NCI-H2107 (cell line): ENCODE measurements around the gene CPS1.

ENCODE experiments used
- DNase-seq: peaks from one replicate; lab custom pipeline; 2025; lab: John Stamatoyannopoulos, UW

Gene CPS1

GRCh38 chr2:210606001-210606400, 49.6 kb downstream of the CPS1 start:
- no peak for DNase-seq

GRCh38 chr2:210611466-210611865, 55.1 kb downstream of the CPS1 start:
- no peak for DNase-seq

- DNase-seq, result no peak
These were observed 59.7 kb downstream of the CPS1 start for GRCh38 chr2:210616074-210616473.

- no peak for DNase-seq
These were observed 60.9 kb downstream of the CPS1 start for GRCh38 chr2:210617318-210617717.

GRCh38 chr2:210617732-210618330, 61.4 kb downstream of the CPS1 start:
- DNase-seq, result peak; percentile 15

- DNase-seq, result no peak
These were observed 64.1 kb downstream of the CPS1 start for GRCh38 chr2:210620456-210620855.

GRCh38 chr2:210623506-210623905, 67.1 kb downstream of the CPS1 start:
- DNase-seq, result peak; percentile 20

- no peak for DNase-seq
These were observed 70.5 kb downstream of the CPS1 start for GRCh38 chr2:210626849-210627248.

- peak; percentile 77 for DNase-seq
These were observed 74.6 kb downstream of the CPS1 start for GRCh38 chr2:210630873-210631560.

- no peak for DNase-seq
These were observed 77.3 kb downstream of the CPS1 start for GRCh38 chr2:210633699-210634098.

- no peak for DNase-seq
These were observed 78.9 kb downstream of the CPS1 start for GRCh38 chr2:210635257-210635656.

GRCh38 chr2:210642333-210642732, 85.9 kb downstream of the CPS1 start:
- DNase-seq, result no peak

GRCh38 chr2:210647151-210647550, 90.8 kb downstream of the CPS1 start:
- DNase-seq, result no peak

GRCh38 chr2:210654091-210654490, 97.7 kb downstream of the CPS1 start:
- no peak for DNase-seq

GRCh38 chr2:210655229-210655975, 99.0 kb downstream of the CPS1 start:
- no peak for DNase-seq

- DNase-seq, result no peak
These were observed 101.5 kb downstream of the CPS1 start for GRCh38 chr2:210657874-210658273.

GRCh38 chr2:210660751-210661150, 104.4 kb downstream of the CPS1 start:
- DNase-seq, result no peak

- no peak for DNase-seq
These were observed 106.2 kb downstream of the CPS1 start for GRCh38 chr2:210662560-210662959.

GRCh38 chr2:210663631-210664089, 107.3 kb downstream of the CPS1 start:
- DNase-seq, result no peak

GRCh38 chr2:210667711-210668110, 111.3 kb downstream of the CPS1 start:
- DNase-seq, result no peak

GRCh38 chr2:210671065-210671464, 114.7 kb downstream of the CPS1 start:
- no peak for DNase-seq

GRCh38 chr2:210673117-210673516, 116.7 kb downstream of the CPS1 start:
- DNase-seq, result no peak

- no peak for DNase-seq
These were observed 119.7 kb downstream of the CPS1 start for GRCh38 chr2:210676067-210676466.
